B cell (primary cell): Measurements from ENCODE around the gene WDR18. TPM values are rescaled to one million over a fixed set of nuclear protein-coding genes. Genes with fewer than 3 reads are reported as not detected.

Experiments used
- ATAC-seq: fragments of 200-7000 bp; cut with Tn5 transposase; one replicate; pipeline ENCODE4 v1.10.0; 2021; ENCODE audit warnings: low read depth, mild to moderate bottlenecking, moderate number of reproducible peaks, moderate library complexity
- CTCF ChIA-PET: fragments of 350-600 bp; sonication (Branson Sonifier 250); formaldehyde crosslinking; loops from one replicate; lab custom pipeline; 2021; ENCODE audit warnings: antibody characterized with exemption, inconsistent platforms; lab: Charles Lee
- POLR2A ChIA-PET: fragments of 350-600 bp; sonication (Branson Sonifier 250); formaldehyde crosslinking; loops from one replicate; lab custom pipeline; 2021; ENCODE audit warnings: antibody characterized with exemption; lab: Charles Lee
- DNase-seq: peaks from one replicate; pipeline ENCODE4 v3.0.0; 2013
- H2AFZ ChIP-seq: 2 replicates; pipeline ENCODE4 v1.6.1; 2012; ENCODE audit warnings: mild to moderate bottlenecking, low read depth, low read length; ENCODE audit not compliant: insufficient read depth, poor library complexity, severe bottlenecking
- H3K27ac ChIP-seq, 2 donors: 1 replicate in 1 of 2; 2 replicates in 1 of 2; pipeline ENCODE4 v1.5.1; 2012 to 2013; ENCODE audit warnings: low read length in 2 of 2, mild to moderate bottlenecking in 2 of 2, moderate library complexity in 1 of 2
- H3K27me3 ChIP-seq, 4 experiments: fragments of 200-600 bp in 1 of 4; sonication (generic) in 1 of 4; replicated peaks in 1 of 4; 1 replicate in 2 of 4; 2 replicates in 2 of 4; pipeline versions ENCODE4 v1.6.1 to v1.7.0; 2013 to 2016; ENCODE audit warnings: low read length in 3 of 4, mild to moderate bottlenecking in 2 of 4, mixed read lengths in 1 of 4, moderate library complexity in 1 of 4; ENCODE audit not compliant: insufficient read depth in 4 of 4, control insufficient read depth in 3 of 4; ENCODE audit errors: control extremely low read depth in 1 of 4
- H3K36me3 ChIP-seq, 2 experiments: replicated peaks in 1 of 2; 1 replicate in 1 of 2; 2 replicates in 1 of 2; pipeline versions ENCODE4 v1.6.1 to v1.7.1; 2013; ENCODE audit warnings: low read length in 1 of 2; ENCODE audit not compliant: insufficient read depth in 2 of 2, control insufficient read depth in 1 of 2; ENCODE audit errors: control extremely low read depth in 1 of 2, extremely low read depth in 1 of 2
- H3K4me1 ChIP-seq, 2 donors: fragments of 200-600 bp in 1 of 2; sonication (generic) in 1 of 2; 1 replicate in 1 of 2; 2 replicates in 1 of 2; pipeline versions ENCODE4 v1.5.1 to v1.6.1; 2013 to 2017; ENCODE audit warnings: low read length in 2 of 2; ENCODE audit not compliant: control insufficient read depth in 2 of 2, insufficient read depth in 2 of 2
- H3K4me2 ChIP-seq: replicated peaks from 2 replicates; pipeline ENCODE3; 2012; ENCODE audit warnings: mild to moderate bottlenecking, low read depth, low read length; ENCODE audit not compliant: poor library complexity, severe bottlenecking
- H3K4me3 ChIP-seq, 5 experiments: fragments of 200-600 bp in 1 of 5; sonication (generic) in 1 of 5; 1 replicate in 3 of 5; 2 replicates in 2 of 5; pipeline versions ENCODE4 v1.5.1 to v1.7.0; 2011 to 2016; ENCODE audit warnings: low read length in 4 of 5, mild to moderate bottlenecking in 4 of 5, low read depth in 2 of 5, control low read depth in 1 of 5, moderate library complexity in 1 of 5; ENCODE audit not compliant: insufficient read depth in 1 of 5; ENCODE audit errors: control extremely low read depth in 1 of 5, extremely low read depth in 1 of 5
- H3K79me2 ChIP-seq: fragments of 200-600 bp; sonication (generic); one replicate; pipeline ENCODE4 v1.6.0; 2016; ENCODE audit warnings: low read length; ENCODE audit not compliant: control insufficient read depth, insufficient read depth
- H3K9ac ChIP-seq: fragments of 200-600 bp; sonication (generic); 2 replicates; pipeline ENCODE4 v1.6.1; 2017; ENCODE audit warnings: mild to moderate bottlenecking, low read length, moderate library complexity
- H3K9me3 ChIP-seq, 3 donors: one replicate each; pipeline versions ENCODE4 v1.6.1 to v1.7.1; 2013; ENCODE audit warnings: low read length in 2 of 3; ENCODE audit not compliant: control insufficient read depth in 2 of 3, insufficient read depth in 1 of 3; ENCODE audit errors: control extremely low read depth in 1 of 3
- H4K20me1 ChIP-seq: 2 replicates; pipeline ENCODE4 v1.6.0; 2012; ENCODE audit warnings: mild to moderate bottlenecking, low read length; ENCODE audit not compliant: insufficient read depth, control insufficient read depth, poor library complexity, severe bottlenecking
- H3K27ac Mint-ChIP-seq: one replicate; pipeline ENCODE4 v1.8.0; 2021; ENCODE audit warnings: mixed read lengths
- H3K27me3 Mint-ChIP-seq: one replicate; pipeline ENCODE4 v1.8.0; 2021; ENCODE audit warnings: mixed read lengths
- H3K4me1 Mint-ChIP-seq: one replicate; pipeline ENCODE4 v1.8.0; 2021; ENCODE audit warnings: mixed read lengths
- H3K4me3 Mint-ChIP-seq: one replicate; pipeline ENCODE4 v1.8.0; 2021; ENCODE audit warnings: mixed read lengths
- H3K9me3 Mint-ChIP-seq: one replicate; pipeline ENCODE4 v1.8.0; 2022; ENCODE audit warnings: mixed read lengths; ENCODE audit not compliant: insufficient read depth
- CTCF ChIP-seq: fragments of 200-600 bp; IDR thresholded peaks from one replicate; pipeline ENCODE4 v1.8.0; 2022; ENCODE audit warnings: antibody characterized with exemption, mild to moderate bottlenecking
- EZH2 ChIP-seq: IDR thresholded peaks from 2 replicates; pipeline ENCODE4 v1.6.1; 2012; ENCODE audit warnings: borderline replicate concordance, low read depth, mild to moderate bottlenecking, moderate library complexity, low read length; ENCODE audit not compliant: insufficient read depth, poor library complexity, severe bottlenecking
- WGBS: methylation state at CpG from one replicate; pipeline ENCODE4 v1.1.5; 2013; ENCODE audit warnings: missing lambda C conversion rate; ENCODE audit not compliant: insufficient coverage; 5-methylcytosine and 5-hydroxymethylcytosine counted together
- intact Hi-C: fragments of 100-400 bp; cut with micrococcal nuclease; formaldehyde crosslinking; loops from one replicate; pipeline ENCODE4 v1.10.0; 2022
- polyA plus RNA-seq: library from polyadenylated mRNA; depleted of rRNA; stranded (reverse); fragments of >200 nt; gene quantifications from 2 replicates; pipeline ENCODE4 v1.2.3, GENCODE V29; 2012
- total RNA-seq, 2 donors: library from RNA; stranded (reverse); fragments of 120-200 nt in 1 of 2; gene quantifications; 1 replicate in 1 of 2; 2 replicates in 1 of 2; pipeline versions ENCODE4 v1.2.3 to v1.2.4, GENCODE V29; 2013 to 2022

The WDR18 gene
- total and polyA plus RNA-seq, 2 donors (not counting 1 experiment from before 2014, with no cell fraction given): 48.5 to 60.5 TPM

GRCh38 chr19:1006711-1007398, 22.7 kb downstream of the WDR18 start:
- H3K9me3 ChIP-seq: no peaks in the 10 kb centered on the region
- H3K27ac Mint-ChIP-seq: peak overlapping the region; percentile 32
- H3K9me3 Mint-ChIP-seq: no peaks in the 10 kb centered on the region
- H3K79me2 ChIP-seq: peaks cover under 1% of the 10 kb centered on the region
- H3K4me3 ChIP-seq: no peak overlapping the region
- POLR2A ChIA-PET: no interaction called here
- peaks cover 0 to 11% (median 3%) of the 10 kb centered on the region in 4 experiments for H3K27me3 ChIP-seq
- H3K4me3 Mint-ChIP-seq: no peak overlapping the region
- no peak overlapping the region for H3K27ac ChIP-seq
- WGBS: 88% methylated on average over 22 of the region's 27 CpGs
- peaks cover 0 to 9% of the 10 kb centered on the region in 2 experiments for H3K36me3 ChIP-seq
- DNase-seq: no peak
- TF ChIP-seq CTCF (no peak), EZH2 (no peak)
- H3K4me2 ChIP-seq: no peak overlapping the region
- peaks cover 2% of the 10 kb centered on the region for H3K4me1 Mint-ChIP-seq
- H3K27me3 Mint-ChIP-seq: peaks cover 5% of the 10 kb centered on the region
- CTCF ChIA-PET: interaction anchor here (0.6 kb wide), 2 partner anchors 236 to 292 kb away, joined by 3 to 4 read pairs; no protein-coding TSS in a partner anchor
- H2AFZ ChIP-seq: no peak overlapping the region
- peaks cover 26% of the 10 kb centered on the region for H4K20me1 ChIP-seq
- H3K9ac ChIP-seq: no peak overlapping the region
- intact Hi-C loops: no loop called here
- ATAC-seq: no peak
- peaks cover 0 to 1% of the 10 kb centered on the region in 2 donors for H3K4me1 ChIP-seq
